HG03342 (cell line): ENCODE measurements around the gene NCBP2.

Source experiments
- ATAC-seq: cut with Tn5 transposase; IDR thresholded peaks from one replicate; pipeline ENCODE4 v1.9.1; 2021; ENCODE audit warnings: mild to moderate bottlenecking, moderate library complexity; ENCODE audit not compliant: unreplicated experiment

NCBP2 gene

GRCh38 chr3:196942915-196943277 lies 568 bp upstream of the NCBP2 start:
- ATAC-seq: peak; percentile 9

GRCh38 chr3:196941729-196942225 lies 551 bp downstream of the NCBP2 start:
- peak; percentile 19 for ATAC-seq

GRCh38 chr3:196938576-196938975 lies 3.8 kb downstream of the NCBP2 start:
- ATAC-seq: no peak

GRCh38 chr3:196938124-196938523 lies 4.2 kb downstream of the NCBP2 start:
- no peak for ATAC-seq

GRCh38 chr3:196936288-196936687 lies 6.0 kb downstream of the NCBP2 start:
- no peak for ATAC-seq

- peak; percentile 44 for ATAC-seq
Measured at GRCh38 chr3:196932600-196932999, 9.7 kb downstream of the NCBP2 start.

GRCh38 chr3:196931828-196932587 lies 10.3 kb downstream of the NCBP2 start:
- peak; percentile 60 for ATAC-seq

GRCh38 chr3:196931157-196931556 lies 11.2 kb downstream of the NCBP2 start:
- no peak for ATAC-seq

GRCh38 chr3:196927571-196928453 lies 14.5 kb downstream of the NCBP2 start:
- ATAC-seq: no peak

- no peak for ATAC-seq
Measured at GRCh38 chr3:196920733-196921132, 21.6 kb downstream of the NCBP2 start.

- ATAC-seq: no peak
Measured at GRCh38 chr3:196918968-196919367, 23.4 kb downstream of the NCBP2 start.

GRCh38 chr3:196916995-196917394 lies 25.3 kb downstream of the NCBP2 start:
- no peak for ATAC-seq

GRCh38 chr3:196916221-196916620 lies 26.1 kb downstream of the NCBP2 start:
- no peak for ATAC-seq

- no peak for ATAC-seq
Measured at GRCh38 chr3:196915375-196915774, 27.0 kb downstream of the NCBP2 start.

- no peak for ATAC-seq
Measured at GRCh38 chr3:196914866-196915265, 27.5 kb downstream of the NCBP2 start.

- no peak for ATAC-seq
Measured at GRCh38 chr3:196903740-196904139, 38.6 kb downstream of the NCBP2 start.

GRCh38 chr3:196902296-196902695 lies 40.0 kb downstream of the NCBP2 start:
- no peak for ATAC-seq

- ATAC-seq: no peak
Measured at GRCh38 chr3:196901768-196902167, 40.6 kb downstream of the NCBP2 start.

GRCh38 chr3:196896229-196896628 lies 46.1 kb downstream of the NCBP2 start:
- no peak for ATAC-seq

GRCh38 chr3:196894557-196895295 lies 47.6 kb downstream of the NCBP2 start:
- no peak for ATAC-seq
